WTC11 (cell line): Measurements from ENCODE around the gene GRM5. TPM values are rescaled to one million over a fixed set of nuclear protein-coding genes. Genes with fewer than 3 reads are reported as not detected.

Experiments used
- ATAC-seq: fragments of 200-7000 bp; cut with Tn5 transposase; 2 replicates; pipeline ENCODE4 v1.10.0; 2021; ENCODE audit warnings: mild to moderate bottlenecking, moderate library complexity
- CTCF ChIA-PET: fragments of 300-600 bp; sonication (Branson Sonifier 250); formaldehyde crosslinking; loops from one replicate; lab custom pipeline; 2021; ENCODE audit warnings: antibody characterized with exemption; lab: Charles Lee
- POLR2A ChIA-PET: fragments of 350-600 bp; sonication (Branson Sonifier 250); formaldehyde crosslinking; loops from one replicate; lab custom pipeline; 2021; ENCODE audit warnings: antibody characterized with exemption; lab: Charles Lee
- DNase-seq: peaks from one replicate; pipeline ENCODE4 v3.0.0; 2021; ENCODE audit warnings: low spot score
- H3K27ac Mint-ChIP-seq: 2 replicates; pipeline ENCODE4 v1.8.0; 2021; ENCODE audit warnings: mixed read lengths
- H3K27me3 Mint-ChIP-seq: 2 replicates; pipeline ENCODE4 v1.8.0; 2021; ENCODE audit warnings: low read depth, mild to moderate bottlenecking, moderate library complexity, mixed read lengths
- H3K36me3 Mint-ChIP-seq: 2 replicates; pipeline ENCODE4 v1.8.0; 2021; ENCODE audit warnings: mixed read lengths
- H3K4me1 Mint-ChIP-seq: 2 replicates; pipeline ENCODE4 v1.8.0; 2022; ENCODE audit warnings: mixed read lengths
- H3K4me3 Mint-ChIP-seq: 2 replicates; pipeline ENCODE4 v1.8.0; 2021; ENCODE audit warnings: mild to moderate bottlenecking, moderate library complexity, mixed read lengths
- H3K9me3 Mint-ChIP-seq: 2 replicates; pipeline ENCODE4 v1.8.0; 2021; ENCODE audit warnings: mixed read lengths
- ATF6 ChIP-seq: sonication (generic); formaldehyde crosslinking; IDR thresholded peaks from 2 replicates; pipeline ENCODE4 v1.8.1; 2023; ENCODE audit warnings: mild to moderate bottlenecking, missing genetic modification reagents
- CREB1 ChIP-seq: sonication (generic); formaldehyde crosslinking; IDR thresholded peaks from 2 replicates; pipeline ENCODE4 v1.8.0; 2023; ENCODE audit warnings: mild to moderate bottlenecking, missing genetic modification reagents
- E2F4 ChIP-seq: sonication (generic); formaldehyde crosslinking; IDR thresholded peaks from 2 replicates; pipeline ENCODE4 v1.8.1; 2022; ENCODE audit warnings: low read depth, mild to moderate bottlenecking, moderate library complexity, missing genetic modification reagents, borderline replicate concordance
- EMX1 ChIP-seq: fragments of 250-450 bp; sonication (Bioruptor Pico); IDR thresholded peaks from 2 replicates; pipeline ENCODE4 v1.8.0; 2021; ENCODE audit warnings: mild to moderate bottlenecking
- ERG ChIP-seq: fragments of 250-450 bp; sonication (Bioruptor Pico); IDR thresholded peaks from 2 replicates; pipeline ENCODE4 v1.8.0; 2021; ENCODE audit warnings: mild to moderate bottlenecking
- GABPB1 ChIP-seq: sonication (generic); formaldehyde crosslinking; IDR thresholded peaks from 2 replicates; pipeline ENCODE4 v1.8.1; 2023; ENCODE audit warnings: mild to moderate bottlenecking, missing genetic modification reagents
- GRHL2 ChIP-seq: fragments of 250-450 bp; sonication (Bioruptor Pico); IDR thresholded peaks from 2 replicates; pipeline ENCODE4 v1.8.0; 2022; ENCODE audit warnings: mild to moderate bottlenecking, moderate library complexity; ENCODE audit not compliant: insufficient replicate concordance, severe bottlenecking
- HMGA2 ChIP-seq: fragments of 250-450 bp; sonication (Bioruptor Pico); IDR thresholded peaks from 2 replicates; pipeline ENCODE4 v1.4.0; 2021; ENCODE audit warnings: mild to moderate bottlenecking, moderate library complexity
- MYBL2 ChIP-seq: sonication (generic); formaldehyde crosslinking; IDR thresholded peaks from 2 replicates; pipeline ENCODE4 v1.8.1; 2023; ENCODE audit warnings: mild to moderate bottlenecking, moderate library complexity, missing genetic modification reagents
- NR2C2 ChIP-seq: sonication (generic); formaldehyde crosslinking; IDR thresholded peaks from 2 replicates; pipeline ENCODE4 v1.8.0; 2022; ENCODE audit warnings: mild to moderate bottlenecking, missing genetic modification reagents
- ZBTB21 ChIP-seq: sonication (generic); formaldehyde crosslinking; IDR thresholded peaks from 2 replicates; pipeline ENCODE4 v1.8.1; 2023; ENCODE audit warnings: mild to moderate bottlenecking, missing genetic modification reagents, borderline replicate concordance
- ZBTB43 ChIP-seq: sonication (generic); formaldehyde crosslinking; IDR thresholded peaks from 2 replicates; pipeline ENCODE4 v1.8.1; 2023; ENCODE audit warnings: mild to moderate bottlenecking, missing genetic modification reagents
- ZNF232 ChIP-seq: sonication (generic); formaldehyde crosslinking; IDR thresholded peaks from 2 replicates; pipeline ENCODE4 v1.8.0; 2022; ENCODE audit warnings: mild to moderate bottlenecking, missing genetic modification reagents
- ZNF396 ChIP-seq: fragments of 250-450 bp; sonication (Bioruptor Pico); IDR thresholded peaks from 2 replicates; pipeline ENCODE4 v1.8.0; 2021; ENCODE audit warnings: mild to moderate bottlenecking, moderate library complexity, borderline replicate concordance
- ZNF416 ChIP-seq: fragments of 250-450 bp; sonication (Bioruptor Pico); IDR thresholded peaks from 2 replicates; pipeline ENCODE4 v1.9.0; 2021; ENCODE audit warnings: mild to moderate bottlenecking, inconsistent platforms
- ZNF425 ChIP-seq: fragments of 250-450 bp; sonication (Bioruptor Pico); conservative IDR thresholded peaks from 2 replicates; pipeline ENCODE4 v1.9.0; 2021; ENCODE audit warnings: mild to moderate bottlenecking
- total RNA-seq: library from RNA; stranded (reverse); gene quantifications from 3 replicates; pipeline ENCODE4 v1.2.3, GENCODE V29; 2021

Gene GRM5
- total RNA-seq, 1 experiment from 2014 or later, result 0.13 TPM

- H3K27ac Mint-ChIP-seq, result no peak overlapping the region
- ChIA-PET POLR2A (no interaction called here), CTCF (no interaction called here)
- H3K27me3 Mint-ChIP-seq, result no peaks in the 10 kb centered on the region
- no peak for TF ChIP-seq ZNF416 (CRISPR knock-in tag)
- TF ChIP-seq GRHL2 (CRISPR knock-in tag), result no peak
- DNase-seq (no peak), ATAC-seq (no peak)
- no peak overlapping the region for H3K4me3 Mint-ChIP-seq
- no peaks in the 10 kb centered on the region for H3K36me3 Mint-ChIP-seq
- peaks cover 4% of the 10 kb centered on the region for H3K4me1 Mint-ChIP-seq
- no peaks in the 10 kb centered on the region for H3K9me3 Mint-ChIP-seq
Measured at GRCh38 chr11:88480223-88480622, 585.6 kb downstream of the GRM5 start.

- no peaks in the 10 kb centered on the region for H3K27me3 Mint-ChIP-seq
- no peak overlapping the region for H3K4me3 Mint-ChIP-seq
- H3K36me3 Mint-ChIP-seq, result no peaks in the 10 kb centered on the region
- ChIA-PET CTCF (interaction anchor here (0.6 to 1.0 kb wide), 2 partner anchors 62 to 462 kb away, joined by 3 read pairs; no protein-coding TSS in a partner anchor), POLR2A (no interaction called here)
- no peak overlapping the region for H3K27ac Mint-ChIP-seq
- H3K9me3 Mint-ChIP-seq, result no peaks in the 10 kb centered on the region
- no peak for DNase-seq
- no peaks in the 10 kb centered on the region for H3K4me1 Mint-ChIP-seq
- TF ChIP-seq GABPB1 (CRISPR knock-in tag) (no peak), ZBTB21 (CRISPR knock-in tag) (no peak), ERG (no peak), ZNF396 (CRISPR knock-in tag) (no peak), E2F4 (CRISPR knock-in tag) (no peak), ZNF416 (CRISPR knock-in tag) (no peak), ZBTB43 (CRISPR knock-in tag) (no peak), MYBL2 (CRISPR knock-in tag) (no peak), NR2C2 (no peak), HMGA2 (no peak)
- ATAC-seq, result no peak
Measured at GRCh38 chr11:88478136-88478815, 587.5 kb downstream of the GRM5 start.

GRCh38 chr11:88475991-88476418 is 589.8 kb downstream of the GRM5 start:
- Mint-ChIP-seq H3K4me3 (no peak overlapping the region), H3K27me3 (no peaks in the 10 kb centered on the region), H3K36me3 (no peaks in the 10 kb centered on the region), H3K27ac (no peak overlapping the region), H3K9me3 (no peaks in the 10 kb centered on the region), H3K4me1 (no peaks in the 10 kb centered on the region)
- DNase-seq (no peak), ATAC-seq (no peak)
- TF ChIP-seq ATF6 (CRISPR knock-in tag) (no peak), CREB1 (CRISPR knock-in tag) (no peak), EMX1 (no peak), ZNF425 (CRISPR knock-in tag) (no peak), ZNF232 (no peak)
- CTCF ChIA-PET, result interaction anchor here (0.9 kb wide), 1 partner anchor 9 kb away, joined by 3 read pairs; no protein-coding TSS in a partner anchor
- POLR2A ChIA-PET, result no interaction called here
